Stimulated activated CD4-positive, alpha-beta T cell treated with anti-CD3 and anti-CD28 coated beads, Interleukin-4, amount 100 ng/mL, for 4 hours (primary cell): ENCODE results near the gene SAMD4B.

Experiments used
- DNase-seq, 2 experiments: peaks; one replicate each; pipeline ENCODE4 v3.0.0-alpha.2; 2020

The SAMD4B gene

DNA sequence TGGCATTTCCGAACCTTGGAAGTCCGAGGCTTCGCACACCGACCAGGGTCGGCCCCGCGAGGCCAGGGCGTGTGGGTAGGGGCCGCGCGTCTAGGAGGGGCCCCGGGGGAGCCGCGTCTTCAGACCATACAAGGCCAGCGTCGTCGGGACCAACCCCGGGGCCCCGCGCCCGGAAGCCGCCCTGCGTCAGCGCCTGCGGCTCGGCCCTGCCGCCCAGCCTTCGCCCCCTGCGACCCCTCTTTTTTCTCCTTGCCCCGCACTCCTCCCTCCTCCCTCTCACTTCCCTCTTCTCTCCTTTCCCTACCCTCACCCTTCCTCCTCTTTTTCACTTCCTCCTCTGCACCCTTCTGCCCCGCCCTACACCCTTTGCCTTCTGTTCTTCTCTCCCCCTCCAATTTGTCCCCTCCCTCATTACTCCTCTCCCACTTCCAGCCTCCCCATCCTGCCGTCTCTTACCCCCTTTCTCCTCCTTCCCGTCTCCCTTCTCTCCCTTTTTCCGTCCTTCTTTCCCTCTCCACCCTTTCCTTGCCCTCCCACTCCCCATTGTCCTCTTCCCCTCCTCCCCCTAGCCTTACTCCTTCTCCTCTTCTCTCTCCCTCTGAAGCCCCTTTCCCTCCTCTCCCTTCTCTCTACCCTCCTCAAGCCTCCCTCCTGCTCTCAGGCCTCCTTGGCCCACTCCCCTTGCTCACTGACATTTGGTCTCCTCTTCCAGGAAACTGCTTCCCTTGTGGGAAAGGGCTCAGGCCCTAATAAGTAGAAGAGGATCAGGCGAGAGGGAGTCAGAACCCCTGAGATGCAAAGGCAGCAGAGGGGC, 68.0 kb downstream of the SAMD4B start:
- peak; percentile 50 to 60 for DNase-seq

- no peak for DNase-seq
Measured at GRCh38 chr19:39410831-39411080, 68.5 kb downstream of the SAMD4B start.

DNA sequence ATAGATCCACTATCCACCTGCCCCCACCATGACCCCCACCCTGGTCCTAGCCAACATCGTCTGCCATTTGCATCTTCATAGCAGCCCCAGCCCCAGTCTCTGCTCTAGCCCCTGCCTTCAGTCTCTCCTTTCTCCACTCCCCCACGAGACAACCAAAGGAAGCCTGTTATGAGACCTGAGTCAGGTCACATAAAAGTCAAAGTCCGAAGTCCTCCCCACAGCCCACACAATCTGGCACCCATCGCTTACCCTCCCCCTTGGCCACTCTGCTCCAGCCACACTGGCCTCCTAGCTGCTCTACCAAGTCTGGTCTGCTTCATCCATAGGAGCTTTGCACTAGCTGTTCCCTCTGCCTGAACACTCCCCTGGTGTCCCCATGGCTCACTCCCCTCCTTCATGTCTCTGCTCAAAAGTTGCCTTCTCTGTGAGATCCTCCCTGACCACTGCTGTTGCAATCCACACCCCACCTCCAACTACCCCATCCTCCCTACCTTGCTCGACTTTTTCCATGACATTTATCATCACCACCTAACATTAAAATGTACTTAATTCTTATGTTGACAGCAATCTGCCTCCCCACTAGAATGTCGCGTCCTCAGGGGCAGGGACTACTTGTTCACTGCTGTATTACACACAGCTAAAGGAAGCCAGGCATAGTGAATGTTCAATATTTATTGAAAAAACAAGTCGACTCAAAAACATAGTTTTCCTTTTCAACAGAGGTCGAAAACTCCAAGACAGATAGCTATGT, 69.0 kb downstream of the SAMD4B start:
- DNase-seq: no peak

GRCh38 chr19:39411832-39412099, 69.5 kb downstream of the SAMD4B start:
- peak; percentile 84 to 88 for DNase-seq

DNA sequence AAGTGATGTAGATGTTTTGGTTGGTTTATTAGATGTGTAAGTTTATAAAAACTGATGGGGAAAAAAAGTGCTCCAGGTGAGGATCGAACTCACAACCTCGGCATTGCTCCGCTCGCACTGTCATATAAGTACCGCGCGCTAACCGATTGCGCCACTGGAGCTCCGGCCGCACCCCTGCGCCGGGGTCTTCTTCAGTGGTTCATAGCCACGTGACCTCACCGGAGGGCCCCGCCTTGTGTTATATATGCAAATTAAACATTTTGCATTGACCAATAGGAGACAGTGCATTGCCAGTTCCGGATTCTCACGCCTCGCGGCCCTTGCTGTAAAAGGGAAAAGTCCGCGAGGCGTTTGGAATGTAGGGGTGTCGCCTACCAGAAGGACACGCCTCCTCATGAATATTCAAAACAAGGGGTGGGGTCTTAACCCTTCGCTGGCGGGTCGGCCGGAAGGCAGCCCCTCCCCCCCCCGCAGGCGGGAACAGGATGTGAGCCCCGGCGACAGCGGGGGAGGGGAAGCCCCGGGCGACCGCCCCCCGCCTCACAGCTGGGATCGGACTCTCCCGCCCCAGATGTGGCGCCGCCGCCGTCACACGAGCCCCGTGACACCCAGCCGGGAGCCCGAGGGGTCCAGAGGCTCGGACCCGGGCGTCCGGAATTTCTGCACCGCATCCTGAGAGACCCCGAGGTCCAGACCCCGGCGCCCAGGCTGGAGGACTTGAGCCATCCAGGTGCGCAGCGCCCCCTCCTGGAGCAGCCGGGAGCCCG, 70.1 kb downstream of the SAMD4B start, which contains the start of gene PLEKHG2:
PLEKHG2 (plus strand) TSS at position 570 of the 767 bp plus-strand sequence. CDS start 1,418 bp downstream, outside the sequence.
- DNase-seq: peak; percentile 95 to 97

GRCh38 chr19:39412867-39413271, 70.6 kb downstream of the SAMD4B start:
- no peak for DNase-seq

DNA sequence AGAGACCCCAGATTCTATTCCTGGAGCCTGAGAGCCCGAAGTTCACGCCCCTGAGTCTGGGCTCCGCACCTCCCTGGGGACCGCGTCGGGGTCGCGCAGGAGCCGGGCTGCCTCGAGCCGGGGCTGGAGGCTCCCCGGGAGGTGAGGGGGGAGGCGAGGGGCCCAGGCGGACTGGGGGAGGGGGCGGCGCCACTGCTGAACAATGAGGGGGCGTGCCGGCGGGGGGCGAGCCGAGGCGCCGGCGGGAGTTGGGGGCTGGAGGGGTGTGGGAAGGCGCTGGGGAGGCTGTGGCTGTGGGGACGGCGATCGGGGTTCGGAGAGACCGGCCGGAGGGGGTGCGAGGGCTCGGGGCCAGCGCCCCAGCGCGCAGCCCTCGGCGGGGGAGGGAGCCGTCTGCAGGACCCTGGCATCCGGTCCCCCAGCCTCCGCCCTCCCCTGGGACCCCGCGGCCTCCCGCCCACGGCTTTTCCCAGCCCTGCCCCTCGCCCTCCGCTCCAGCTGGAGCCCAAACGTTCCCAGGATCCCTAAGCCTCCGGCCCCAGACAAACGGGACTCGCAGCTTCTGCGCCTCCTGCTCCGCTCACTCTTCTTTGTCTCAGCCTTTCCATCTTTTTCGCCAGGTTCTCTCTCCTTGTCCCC, 71.2 kb downstream of the SAMD4B start:
- DNase-seq: peak; percentile 20 to 33

DNA sequence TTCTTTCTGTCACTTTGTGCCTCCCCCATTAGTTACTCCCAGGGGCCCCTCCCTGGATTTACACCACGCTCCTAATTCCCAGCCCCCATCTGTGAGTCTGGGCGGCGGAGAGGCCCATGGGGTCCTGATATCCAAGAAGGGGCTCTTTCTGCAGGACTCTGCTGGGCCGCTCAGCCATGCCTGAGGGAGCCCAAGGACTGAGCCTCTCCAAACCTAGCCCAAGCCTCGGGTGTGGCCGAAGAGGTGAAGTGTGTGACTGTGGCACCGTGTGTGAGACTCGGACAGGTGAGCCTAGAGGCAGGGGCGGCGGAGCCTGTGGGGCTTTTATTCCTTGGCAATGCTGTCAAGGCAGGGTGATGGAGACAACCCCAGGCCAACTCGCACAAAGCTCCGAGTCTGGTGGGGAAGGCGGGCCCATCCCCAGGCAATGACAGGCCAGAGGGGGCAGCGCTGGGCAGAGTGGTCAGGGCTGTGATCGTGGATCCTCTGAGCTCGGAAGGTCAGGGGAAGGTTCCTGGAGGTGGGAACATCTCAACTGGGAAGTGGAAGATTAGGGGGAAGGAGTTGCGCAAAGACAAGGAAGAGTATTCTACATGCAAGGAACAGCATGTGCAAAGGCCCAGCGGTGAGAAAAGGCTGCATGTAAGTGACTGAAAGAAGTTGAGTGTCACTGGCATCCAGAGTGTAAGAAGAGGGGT, 71.8 kb downstream of the SAMD4B start:
- DNase-seq: no peak

DNA sequence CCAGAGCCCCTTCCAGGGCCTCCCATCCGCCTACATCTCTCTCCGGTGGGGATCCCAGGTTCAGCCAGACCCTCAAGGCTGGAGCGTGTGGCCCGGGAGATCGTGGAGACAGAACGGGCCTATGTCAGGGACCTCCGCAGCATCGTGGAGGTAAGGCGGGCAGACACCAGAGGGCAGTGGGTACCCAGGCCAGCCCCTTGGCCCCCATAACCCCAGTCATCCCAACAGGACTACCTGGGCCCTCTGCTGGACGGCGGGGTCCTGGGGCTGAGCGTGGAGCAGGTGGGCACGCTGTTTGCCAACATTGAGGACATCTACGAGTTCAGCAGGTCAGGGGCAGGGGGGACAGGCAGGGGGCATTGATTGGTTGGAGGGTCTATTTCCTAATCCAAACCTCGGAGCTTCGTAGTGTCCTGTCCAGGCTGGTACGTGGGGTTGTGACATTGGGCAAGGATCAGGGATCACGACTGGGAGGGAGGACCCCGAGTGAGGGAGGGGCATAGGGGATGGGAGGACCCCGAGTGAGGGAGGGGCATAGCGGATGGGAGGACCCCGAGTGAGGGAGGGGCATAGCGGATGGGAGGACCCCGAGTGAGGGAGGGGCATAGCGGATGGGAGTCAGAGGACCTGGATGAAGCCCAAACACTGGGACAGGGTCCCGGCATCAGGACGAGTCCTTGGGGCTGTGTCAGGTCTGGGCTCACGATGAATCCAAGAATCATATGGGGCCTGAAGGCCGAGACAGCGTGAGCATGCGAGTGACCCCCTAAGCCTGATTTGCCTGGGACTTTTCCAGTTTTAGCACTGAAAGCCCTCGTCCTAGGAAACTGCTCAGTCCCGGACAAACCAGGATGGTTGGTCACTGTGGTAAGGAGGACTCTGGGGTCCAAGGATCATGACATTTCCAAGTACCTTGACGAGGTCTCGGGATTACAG, 73.2 kb downstream of the SAMD4B start:
- no peak for DNase-seq

DNA sequence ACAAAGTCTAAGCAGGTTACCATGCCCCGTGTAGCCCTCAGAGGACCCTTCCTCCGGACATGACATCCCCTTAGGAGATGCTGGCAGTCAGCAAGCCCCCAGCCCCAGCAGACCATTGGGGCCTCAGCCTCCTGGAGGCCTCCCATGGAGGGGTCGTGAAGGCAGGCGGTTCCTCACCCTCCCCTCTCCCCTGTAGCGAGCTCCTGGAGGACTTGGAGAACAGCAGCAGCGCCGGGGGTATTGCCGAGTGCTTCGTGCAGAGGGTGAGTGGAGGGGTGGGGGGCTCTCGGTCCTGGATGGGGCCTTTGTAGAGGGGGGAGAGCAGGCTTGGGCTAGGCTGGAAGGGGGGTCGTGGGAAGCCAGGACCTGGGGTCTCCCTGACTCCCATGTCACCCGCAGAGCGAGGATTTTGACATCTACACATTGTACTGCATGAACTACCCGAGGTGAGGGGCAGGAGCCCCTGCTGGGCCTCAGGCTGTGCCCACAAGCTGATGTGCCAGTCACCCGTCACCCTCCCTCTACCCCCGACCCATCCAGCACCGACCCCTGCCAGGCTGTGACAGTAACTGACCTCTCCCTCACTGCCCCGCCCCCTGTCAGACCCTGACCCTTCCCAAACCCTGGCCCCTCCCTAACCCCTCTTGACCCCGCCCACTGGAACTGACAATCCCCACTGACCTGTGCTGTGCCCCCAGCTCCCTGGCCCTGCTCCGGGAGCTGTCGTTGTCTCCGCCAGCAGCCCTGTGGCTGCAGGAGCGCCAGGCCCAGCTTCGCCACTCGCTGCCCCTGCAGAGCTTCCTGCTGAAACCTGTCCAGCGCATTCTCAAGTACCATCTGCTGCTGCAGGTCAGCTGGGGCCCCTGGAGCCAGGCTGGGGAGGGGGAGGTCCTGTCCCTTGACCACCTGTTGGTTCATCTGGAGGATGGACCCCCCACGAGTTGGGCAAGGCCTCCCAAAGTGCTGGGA, 74.2 kb downstream of the SAMD4B start:
- no peak for DNase-seq

DNA sequence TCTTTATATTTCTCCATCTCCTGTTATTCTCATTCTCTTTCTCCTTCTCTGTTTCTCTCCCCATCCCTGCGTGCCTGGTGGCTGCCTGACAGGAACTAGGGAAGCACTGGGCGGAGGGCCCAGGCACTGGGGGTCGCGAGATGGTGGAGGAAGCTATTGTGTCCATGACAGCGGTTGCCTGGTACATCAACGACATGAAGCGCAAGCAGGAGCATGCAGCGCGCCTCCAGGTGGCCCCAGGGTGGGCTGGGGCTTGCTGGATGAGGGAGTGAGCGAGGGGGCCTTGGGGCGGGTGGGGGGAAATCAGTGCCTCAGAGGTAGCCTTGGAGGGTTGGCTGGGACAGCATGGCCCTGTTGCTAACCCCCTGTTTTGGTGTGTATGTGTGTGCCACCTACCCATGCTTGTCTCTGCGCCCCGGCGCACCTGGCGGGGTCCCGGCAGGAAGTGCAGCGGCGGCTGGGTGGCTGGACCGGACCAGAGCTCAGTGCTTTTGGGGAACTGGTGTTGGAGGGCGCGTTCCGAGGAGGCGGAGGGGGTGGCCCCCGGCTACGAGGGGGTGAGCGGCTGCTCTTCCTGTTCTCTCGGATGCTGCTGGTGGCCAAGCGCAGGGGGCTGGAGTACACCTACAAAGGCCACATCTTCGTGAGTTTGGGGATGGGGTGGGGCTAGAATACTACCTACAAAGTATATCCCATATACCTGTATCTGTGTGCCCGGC, 75.4 kb downstream of the SAMD4B start:
- DNase-seq: no peak

DNA sequence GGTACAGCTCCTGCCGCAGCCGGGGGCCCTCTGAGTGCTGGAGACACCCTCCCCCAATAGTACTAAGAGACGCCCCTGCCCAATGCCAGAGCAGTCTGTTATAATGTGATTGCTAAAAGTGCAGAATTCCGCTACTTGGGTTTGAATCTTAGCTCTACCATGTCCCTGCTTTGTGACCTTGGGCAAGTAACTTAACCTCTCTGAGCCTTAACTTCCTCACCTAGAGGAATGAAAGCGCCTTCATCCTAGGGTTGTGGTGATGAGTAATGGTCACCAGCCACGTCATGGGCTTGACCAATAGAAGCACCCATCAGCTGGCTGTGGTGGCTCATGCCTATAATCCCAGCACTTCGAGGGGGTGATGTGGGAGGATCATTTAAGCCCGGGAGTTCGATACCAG, 76.8 kb downstream of the SAMD4B start:
- DNase-seq: no peak

GRCh38 chr19:39420769-39421168, 78.5 kb downstream of the SAMD4B start:
- DNase-seq: no peak

DNA sequence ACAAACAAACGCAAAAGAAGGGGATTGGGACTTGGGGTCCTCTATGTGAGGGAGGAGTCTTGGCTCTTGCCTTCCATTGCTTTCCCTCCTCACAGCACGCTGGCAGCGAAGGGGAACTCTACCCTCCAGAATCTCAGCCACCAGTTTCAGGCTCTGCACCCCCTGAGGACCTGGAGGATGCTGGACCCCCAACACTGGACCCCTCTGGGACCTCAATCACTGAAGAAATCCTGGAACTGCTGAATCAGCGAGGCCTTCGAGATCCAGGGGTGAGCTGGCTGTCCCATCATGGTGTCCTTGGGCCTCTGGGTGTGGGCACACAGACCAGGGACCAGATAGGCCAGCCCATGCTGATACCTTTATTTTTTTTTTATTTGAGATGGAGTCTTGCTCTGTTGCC, 79.8 kb downstream of the SAMD4B start:
- DNase-seq: no peak

- no peak for DNase-seq
Measured at GRCh38 chr19:39423258-39424086, 81.3 kb downstream of the SAMD4B start.

DNA sequence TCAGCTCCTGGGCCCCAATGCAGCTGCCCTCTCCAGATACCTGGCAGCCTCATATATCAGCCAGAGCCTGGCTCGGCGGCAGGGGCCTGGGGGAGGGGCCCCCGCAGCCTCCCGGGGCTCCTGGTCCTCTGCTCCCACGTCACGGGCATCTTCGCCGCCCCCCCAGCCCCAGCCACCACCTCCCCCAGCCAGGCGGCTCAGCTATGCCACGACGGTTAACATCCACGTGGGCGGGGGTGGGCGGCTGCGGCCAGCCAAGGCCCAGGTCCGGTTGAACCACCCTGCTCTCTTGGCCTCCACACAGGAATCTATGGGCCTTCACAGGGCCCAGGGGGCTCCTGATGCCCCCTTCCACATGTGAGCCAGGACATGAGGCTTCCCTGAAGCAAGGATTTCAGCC, 82.7 kb downstream of the SAMD4B start:
- no peak for DNase-seq

- DNase-seq: no peak
Measured at GRCh38 chr19:39425744-39426143, 83.5 kb downstream of the SAMD4B start.

DNA sequence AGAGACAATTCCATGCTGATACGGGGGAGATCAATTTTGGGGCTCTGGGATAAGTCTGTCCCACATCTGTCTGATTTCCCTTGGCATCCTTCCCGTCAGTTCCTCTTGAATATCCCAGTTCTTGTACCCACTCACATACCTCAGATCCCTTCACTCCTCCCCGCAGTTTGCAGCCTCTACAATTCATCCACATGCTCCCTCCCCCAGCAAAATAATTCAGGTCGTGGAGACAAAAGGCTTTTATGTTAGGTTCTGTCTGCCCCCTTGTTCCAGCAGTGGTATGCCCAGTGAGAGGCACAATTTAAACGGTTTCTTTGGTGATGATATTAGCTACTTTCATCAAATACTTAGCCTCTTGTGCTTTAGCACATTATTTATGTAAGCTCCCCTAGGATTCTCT, 83.9 kb downstream of the SAMD4B start:
- DNase-seq: no peak

GRCh38 chr19:39427707-39428106, 85.5 kb downstream of the SAMD4B start:
- DNase-seq: no peak
